ENCODE data around the gene GAS6.
"Not testable (repeated sequence)": the region's sequence is repeated elsewhere in the genome, so short reads cannot be mapped to it uniquely, and the experiment has no call there.

The GAS6 gene

GRCh38 chr13:113867913-113868312 is 4.0 kb upstream of the GAS6 start:
- DNase-seq (ENCODE audit: low read depth): not testable (repeated sequence)

GRCh38 chr13:113865427-113865826 is 1.6 kb upstream of the GAS6 start:
- no peak for DNase-seq (ENCODE audit: low read depth)

GRCh38 chr13:113864273-113864890 is 506 bp upstream of the GAS6 start:
- DNase-seq (ENCODE audit: low read depth): no peak

GRCh38 chr13:113862931-113863523 is 849 bp downstream of the GAS6 start:
- DNase-seq (ENCODE audit: low read depth): no peak

- DNase-seq (ENCODE audit: low read depth): no peak
These were observed 1.5 kb downstream of the GAS6 start for GRCh38 chr13:113862191-113862930.

GRCh38 chr13:113861433-113862030 is 2.3 kb downstream of the GAS6 start:
- no peak for DNase-seq (ENCODE audit: low read depth)

- DNase-seq (ENCODE audit: low read depth): no peak
These were observed 3.0 kb downstream of the GAS6 start for GRCh38 chr13:113860665-113861432.

- DNase-seq (ENCODE audit: low read depth): no peak
These were observed 3.7 kb downstream of the GAS6 start for GRCh38 chr13:113860051-113860664.

GRCh38 chr13:113859311-113860050 is 4.4 kb downstream of the GAS6 start:
- DNase-seq (ENCODE audit: low read depth): no peak

GRCh38 chr13:113857531-113858195 is 6.2 kb downstream of the GAS6 start:
- DNase-seq (ENCODE audit: low read depth): no peak

GRCh38 chr13:113856716-113857065 is 7.2 kb downstream of the GAS6 start:
- DNase-seq (ENCODE audit: low read depth): no peak

- DNase-seq (ENCODE audit: low read depth): no peak
These were observed 7.8 kb downstream of the GAS6 start for GRCh38 chr13:113855931-113856715.

- no peak for DNase-seq (ENCODE audit: low read depth)
These were observed 8.6 kb downstream of the GAS6 start for GRCh38 chr13:113855012-113855921.

GRCh38 chr13:113854238-113855011 is 9.5 kb downstream of the GAS6 start:
- DNase-seq (ENCODE audit: low read depth): no peak

- DNase-seq (ENCODE audit: low read depth): no peak
These were observed 10.2 kb downstream of the GAS6 start for GRCh38 chr13:113853518-113854237.

- no peak for DNase-seq (ENCODE audit: low read depth)
These were observed 11.0 kb downstream of the GAS6 start for GRCh38 chr13:113852536-113853517.
